Dermis microvascular lymphatic vessel endothelial cell (primary cell): Measurements from ENCODE around the gene C15orf61. TPM values are rescaled to one million over a fixed set of nuclear protein-coding genes. Genes with fewer than 3 reads are reported as not detected.

ENCODE experiments used
- DNase-seq, 2 donors: peaks; one replicate each; pipeline versions ENCODE4 v3.0.0 to v3.0.0-alpha.2; 2010; ENCODE audit warnings: low read depth in 2 of 2
- total RNA-seq: library from RNA; depleted of rRNA; stranded (reverse); fragments of >200 nt; gene quantifications from 2 replicates; pipeline ENCODE4 v1.2.1, GENCODE V29; 2014

Gene C15orf61
- total RNA-seq, 1 donor from 2014 or later, result 1.3 TPM

DNA sequence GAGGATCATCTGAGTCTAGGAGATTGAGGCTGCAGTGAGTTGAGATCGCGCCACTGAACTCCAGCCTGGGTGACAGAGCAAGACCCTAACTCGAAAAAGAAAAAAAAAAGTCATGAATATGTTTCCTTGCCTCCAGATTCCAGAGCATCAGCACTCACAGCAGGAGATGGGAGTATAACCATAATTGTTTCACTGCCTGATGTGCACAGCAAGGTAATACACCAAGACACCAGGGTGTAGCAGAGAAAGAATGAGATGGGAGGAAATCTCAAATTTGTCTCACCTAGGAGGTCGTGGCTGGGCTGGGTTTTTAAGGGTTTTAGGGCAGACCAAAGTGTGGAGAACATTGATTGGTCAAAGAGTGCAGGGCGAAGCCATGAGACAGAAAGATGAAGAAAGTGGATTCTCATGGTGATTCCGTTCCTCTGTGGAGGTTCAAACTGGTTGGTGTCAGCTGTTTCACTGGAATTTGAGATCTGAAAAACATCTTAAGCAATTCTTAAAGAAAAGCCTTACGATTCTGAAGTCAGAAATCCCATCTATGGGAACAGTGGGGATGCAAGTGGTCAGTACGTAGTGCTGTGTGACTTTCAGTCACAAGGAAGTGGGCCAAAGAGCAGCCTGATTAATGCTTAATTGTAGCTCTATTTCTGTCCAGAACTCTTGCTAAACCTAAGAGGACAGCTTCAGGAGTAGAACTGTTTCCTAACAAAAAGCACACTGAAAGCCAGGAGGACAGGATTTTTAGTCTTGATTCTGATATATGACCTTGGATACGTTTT lies 7.8 kb upstream of the C15orf61 start:
- DNase-seq, result no peak

DNA sequence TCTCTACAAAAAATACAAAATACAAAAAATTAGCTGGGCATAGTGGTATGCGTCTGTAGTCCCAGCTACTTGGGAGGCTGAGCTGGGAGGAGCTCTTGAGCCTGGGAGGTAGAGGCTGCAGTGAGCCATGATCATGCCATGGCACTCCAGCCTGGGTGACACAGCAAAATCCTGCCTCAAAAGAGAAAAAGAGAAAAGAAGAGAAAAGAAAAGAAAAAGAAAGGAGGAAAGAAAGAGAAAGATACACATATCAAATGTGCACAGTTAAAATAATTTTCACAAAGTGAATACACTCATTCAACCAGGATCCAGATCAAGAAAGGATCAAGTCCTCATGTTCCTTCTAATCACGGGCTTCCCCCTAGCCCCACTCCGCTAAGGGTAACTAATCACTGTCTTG lies 5.8 kb upstream of the C15orf61 start:
- DNase-seq, result no peak

DNA sequence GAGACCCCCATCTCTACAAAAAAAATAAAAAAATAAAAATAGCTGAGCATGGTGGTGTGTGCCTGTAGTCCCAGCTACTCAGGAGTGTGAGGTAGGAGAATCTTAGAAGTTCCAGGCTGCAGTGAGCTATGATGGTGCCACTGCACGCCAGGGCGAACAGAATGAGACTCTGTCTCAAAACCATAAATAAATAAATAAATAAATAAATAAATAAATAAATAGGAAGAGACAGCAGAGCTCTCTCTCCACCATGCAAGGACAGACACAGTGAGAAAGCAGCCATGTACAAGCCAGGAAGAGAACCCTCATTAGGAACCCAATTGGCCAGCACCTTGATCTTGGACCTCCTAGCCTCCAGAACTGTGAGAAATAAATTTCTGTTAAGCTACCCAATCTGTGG lies 5.4 kb upstream of the C15orf61 start:
- no peak for DNase-seq

- DNase-seq, result no peak
These were observed 456 bp upstream of the C15orf61 start for GRCh38 chr15:67520321-67521028.

GRCh38 chr15:67521783-67522568 lies 1.0 kb downstream of the C15orf61 start:
- peak in 1 of 2 donors; percentile 47 for DNase-seq

DNA sequence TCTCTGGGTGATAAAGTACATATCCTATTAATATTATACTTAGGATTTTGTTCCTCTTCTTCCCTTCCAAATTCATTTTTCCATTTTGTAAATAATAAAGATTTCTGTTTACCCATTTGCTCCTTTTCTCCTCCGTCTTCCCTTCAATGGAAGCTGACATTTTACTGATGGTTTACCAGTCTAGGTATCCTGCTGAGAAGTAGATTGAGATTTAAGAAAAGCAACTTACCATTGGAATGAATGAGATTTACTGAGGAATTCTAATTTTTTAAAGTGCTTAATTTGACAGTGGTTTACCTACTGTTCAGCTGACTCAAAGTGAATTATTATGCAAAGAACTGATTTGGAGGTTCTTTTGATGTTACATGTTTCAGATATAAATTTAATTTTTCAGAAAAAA lies 2.4 kb downstream of the C15orf61 start:
- DNase-seq, result no peak

DNA sequence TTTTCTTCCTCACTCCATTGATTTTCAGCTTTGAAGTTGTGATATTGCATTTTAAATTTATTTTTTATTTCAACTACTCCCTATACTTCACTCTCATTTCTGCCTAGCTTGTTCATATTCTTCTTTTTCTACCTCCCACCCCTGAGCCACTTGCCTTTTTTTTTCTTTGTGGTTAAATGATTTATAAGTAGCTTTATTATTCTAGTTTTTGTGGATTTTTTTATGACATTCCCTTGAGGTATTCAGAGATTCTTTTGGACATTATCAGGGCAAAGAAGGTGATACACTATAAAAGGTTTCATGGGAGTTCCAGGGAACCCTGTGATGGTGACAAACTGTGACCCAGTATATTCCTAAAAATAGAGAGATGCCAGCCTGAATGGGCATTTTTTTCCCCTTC lies 3.3 kb downstream of the C15orf61 start:
- no peak for DNase-seq

- no peak for DNase-seq
These were observed 7.6 kb downstream of the C15orf61 start for GRCh38 chr15:67528513-67528912.

DNA sequence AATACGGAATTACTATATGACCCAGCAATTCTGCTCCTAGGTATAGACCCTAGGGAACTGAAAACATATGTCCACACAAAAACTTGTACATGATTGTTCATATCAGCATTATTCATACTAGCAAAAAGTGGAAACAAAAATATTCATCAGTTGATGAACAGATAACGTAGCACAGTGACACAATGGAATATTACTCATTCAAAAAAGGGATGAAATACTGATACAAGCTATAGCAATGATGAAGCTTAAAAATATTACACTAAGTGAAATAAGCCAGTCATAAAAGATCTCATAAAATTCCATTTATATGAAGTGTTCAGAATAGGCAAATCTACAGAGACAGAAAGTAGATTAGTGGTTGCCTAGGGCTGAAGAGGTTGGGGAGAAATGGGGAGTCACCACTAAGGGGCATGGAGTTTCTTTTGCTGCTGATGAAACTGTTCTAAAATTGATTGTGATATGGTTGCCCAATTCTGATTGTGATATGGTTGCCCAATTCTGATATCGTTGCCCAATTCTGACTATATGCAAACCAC lies 10.5 kb downstream of the C15orf61 start:
- DNase-seq, result peak in 1 of 2 donors; percentile 9

DNA sequence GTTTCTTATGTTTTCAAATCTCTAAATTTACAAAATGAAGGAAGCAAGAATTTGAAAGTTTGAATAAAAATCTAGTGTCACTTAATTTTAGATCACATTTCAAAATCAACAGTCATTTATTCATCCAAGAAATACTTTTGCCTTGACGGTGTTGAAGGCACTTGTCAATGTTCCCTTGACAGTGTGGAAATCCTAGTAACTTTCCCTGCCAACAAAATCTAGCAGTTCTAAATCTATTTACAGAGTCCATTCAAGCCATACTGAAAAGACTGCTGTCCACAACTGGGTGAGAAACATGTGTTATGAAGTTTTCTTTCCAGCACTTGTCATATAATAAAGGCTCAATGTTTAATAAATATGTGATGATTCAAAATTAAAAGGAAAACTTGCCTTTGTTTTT lies 12.9 kb downstream of the C15orf61 start:
- DNase-seq, result no peak

- no peak for DNase-seq
These were observed 13.4 kb downstream of the C15orf61 start for GRCh38 chr15:67534360-67534759.

GRCh38 chr15:67537771-67538170 lies 16.8 kb downstream of the C15orf61 start:
- no peak for DNase-seq

GRCh38 chr15:67542420-67543347 lies 21.8 kb downstream of the C15orf61 start, which contains the start of gene MAP2K5:
MAP2K5 (plus strand) TSS chr15:67542703; CDS start chr15:67543336, 633 bp downstream.
- peak in 1 of 2 donors; percentile 83 for DNase-seq

GRCh38 chr15:67543348-67543718 lies 22.4 kb downstream of the C15orf61 start:
- peak in 1 of 2 donors; percentile 32 for DNase-seq

DNA sequence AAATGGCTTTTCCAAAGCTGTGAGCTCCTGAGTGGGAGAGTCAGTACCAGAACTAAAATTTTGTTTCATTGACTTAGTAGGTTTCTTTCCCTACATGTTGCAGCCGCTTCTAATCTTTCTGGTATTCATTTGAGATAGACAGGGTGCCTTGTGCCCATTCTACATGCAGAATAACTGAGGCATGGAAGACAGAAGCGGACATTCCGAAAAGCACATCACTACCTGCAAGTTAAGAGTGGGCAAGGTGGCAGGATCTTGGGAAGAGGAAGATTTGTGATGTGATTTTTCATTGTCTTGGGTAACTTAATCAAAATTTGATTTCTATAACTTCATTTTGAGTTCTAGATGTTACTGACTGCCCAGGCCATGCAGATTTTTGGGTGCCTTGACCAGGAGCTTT lies 23.5 kb downstream of the C15orf61 start:
- DNase-seq, result no peak

DNA sequence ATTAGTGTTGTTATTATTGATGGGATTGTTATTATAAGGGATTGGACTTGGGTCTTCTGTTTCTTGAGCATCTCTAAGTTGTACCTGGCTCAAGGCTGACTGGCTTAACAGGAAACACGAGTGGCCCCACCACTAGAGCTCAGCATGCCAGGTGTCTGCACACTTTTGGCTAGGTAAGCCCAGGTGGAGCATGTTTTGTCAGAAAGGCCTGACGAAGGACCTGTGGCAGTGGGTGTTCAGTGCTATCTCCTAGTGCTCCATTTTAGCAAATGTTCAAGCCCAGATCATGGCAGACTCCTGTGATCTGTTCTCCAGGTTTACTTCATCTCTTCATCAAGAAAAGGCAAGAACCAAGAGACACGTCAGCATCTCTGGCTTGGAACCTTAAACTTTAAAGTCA lies 24.9 kb downstream of the C15orf61 start:
- no peak for DNase-seq

DNA sequence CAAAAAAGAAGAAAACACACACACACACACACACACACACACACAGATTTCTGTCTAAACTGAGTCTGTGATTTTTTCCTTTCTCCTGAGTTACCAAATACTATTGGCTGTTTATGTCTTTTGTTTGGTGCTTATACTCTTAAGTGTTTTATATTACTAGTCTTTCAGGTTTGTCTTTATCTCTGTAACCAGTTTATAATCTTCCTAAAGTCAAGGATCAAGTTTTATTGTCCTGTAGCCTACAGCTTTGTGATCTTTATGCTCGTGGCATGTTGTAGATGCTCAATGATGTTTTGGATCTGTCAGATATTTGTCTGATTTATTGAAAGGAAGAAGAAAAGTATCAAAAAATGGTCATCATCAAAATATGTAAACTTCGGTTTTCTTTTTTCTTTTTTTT lies 26.1 kb downstream of the C15orf61 start:
- DNase-seq, result no peak

DNA sequence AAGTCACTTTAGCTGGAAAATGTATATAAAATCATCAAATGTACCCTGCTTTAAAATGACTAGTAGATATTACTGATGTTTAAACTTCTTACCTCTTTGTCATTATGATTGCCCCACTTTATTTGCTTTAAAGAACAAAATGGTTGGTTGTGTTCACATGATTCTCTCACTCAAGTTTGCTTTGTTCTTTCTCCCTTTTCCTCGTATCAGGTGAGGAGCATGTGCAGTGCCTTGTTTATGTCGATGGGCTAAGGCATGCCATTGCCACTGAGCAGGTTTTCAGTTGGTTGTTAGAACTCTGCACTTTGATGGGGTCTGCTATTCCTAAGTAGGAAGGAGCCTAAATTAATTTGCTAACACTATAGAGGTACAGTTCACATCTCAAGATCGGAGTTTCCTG lies 26.9 kb downstream of the C15orf61 start:
- no peak for DNase-seq

- peak in 1 of 2 donors; percentile 7 for DNase-seq
These were observed 27.4 kb downstream of the C15orf61 start for GRCh38 chr15:67548236-67548852.
